B cell (primary cell): Measurements from ENCODE around the gene DENND1A. TPM values are rescaled to one million over a fixed set of nuclear protein-coding genes. Genes with fewer than 3 reads are reported as not detected.

Experiments used
- ATAC-seq: fragments of 200-7000 bp; cut with Tn5 transposase; one replicate; pipeline ENCODE4 v1.10.0; 2021; ENCODE audit warnings: low read depth, mild to moderate bottlenecking, moderate number of reproducible peaks, moderate library complexity
- CTCF ChIA-PET: fragments of 350-600 bp; sonication (Branson Sonifier 250); formaldehyde crosslinking; loops from one replicate; lab custom pipeline; 2021; ENCODE audit warnings: antibody characterized with exemption, inconsistent platforms; lab: Charles Lee
- POLR2A ChIA-PET: fragments of 350-600 bp; sonication (Branson Sonifier 250); formaldehyde crosslinking; loops from one replicate; lab custom pipeline; 2021; ENCODE audit warnings: antibody characterized with exemption; lab: Charles Lee
- DNase-seq: peaks from one replicate; pipeline ENCODE4 v3.0.0; 2013
- H2AFZ ChIP-seq: 2 replicates; pipeline ENCODE4 v1.6.1; 2012; ENCODE audit warnings: mild to moderate bottlenecking, low read depth, low read length; ENCODE audit not compliant: insufficient read depth, poor library complexity, severe bottlenecking
- H3K27ac ChIP-seq, 2 donors: 1 replicate in 1 of 2; 2 replicates in 1 of 2; pipeline ENCODE4 v1.5.1; 2012 to 2013; ENCODE audit warnings: low read length in 2 of 2, mild to moderate bottlenecking in 2 of 2, moderate library complexity in 1 of 2
- H3K27me3 ChIP-seq, 4 experiments: fragments of 200-600 bp in 1 of 4; sonication (generic) in 1 of 4; replicated peaks in 1 of 4; 1 replicate in 2 of 4; 2 replicates in 2 of 4; pipeline versions ENCODE4 v1.6.1 to v1.7.0; 2013 to 2016; ENCODE audit warnings: low read length in 3 of 4, mild to moderate bottlenecking in 2 of 4, mixed read lengths in 1 of 4, moderate library complexity in 1 of 4; ENCODE audit not compliant: insufficient read depth in 4 of 4, control insufficient read depth in 3 of 4; ENCODE audit errors: control extremely low read depth in 1 of 4
- H3K36me3 ChIP-seq, 2 experiments: replicated peaks in 1 of 2; 1 replicate in 1 of 2; 2 replicates in 1 of 2; pipeline versions ENCODE4 v1.6.1 to v1.7.1; 2013; ENCODE audit warnings: low read length in 1 of 2; ENCODE audit not compliant: insufficient read depth in 2 of 2, control insufficient read depth in 1 of 2; ENCODE audit errors: control extremely low read depth in 1 of 2, extremely low read depth in 1 of 2
- H3K4me1 ChIP-seq, 2 donors: fragments of 200-600 bp in 1 of 2; sonication (generic) in 1 of 2; 1 replicate in 1 of 2; 2 replicates in 1 of 2; pipeline versions ENCODE4 v1.5.1 to v1.6.1; 2013 to 2017; ENCODE audit warnings: low read length in 2 of 2; ENCODE audit not compliant: control insufficient read depth in 2 of 2, insufficient read depth in 2 of 2
- H3K4me2 ChIP-seq: replicated peaks from 2 replicates; pipeline ENCODE3; 2012; ENCODE audit warnings: mild to moderate bottlenecking, low read depth, low read length; ENCODE audit not compliant: poor library complexity, severe bottlenecking
- H3K4me3 ChIP-seq, 5 experiments: fragments of 200-600 bp in 1 of 5; sonication (generic) in 1 of 5; 1 replicate in 3 of 5; 2 replicates in 2 of 5; pipeline versions ENCODE4 v1.5.1 to v1.7.0; 2011 to 2016; ENCODE audit warnings: low read length in 4 of 5, mild to moderate bottlenecking in 4 of 5, low read depth in 2 of 5, control low read depth in 1 of 5, moderate library complexity in 1 of 5; ENCODE audit not compliant: insufficient read depth in 1 of 5; ENCODE audit errors: control extremely low read depth in 1 of 5, extremely low read depth in 1 of 5
- H3K79me2 ChIP-seq: fragments of 200-600 bp; sonication (generic); one replicate; pipeline ENCODE4 v1.6.0; 2016; ENCODE audit warnings: low read length; ENCODE audit not compliant: control insufficient read depth, insufficient read depth
- H3K9ac ChIP-seq: fragments of 200-600 bp; sonication (generic); 2 replicates; pipeline ENCODE4 v1.6.1; 2017; ENCODE audit warnings: mild to moderate bottlenecking, low read length, moderate library complexity
- H3K9me3 ChIP-seq, 3 donors: one replicate each; pipeline versions ENCODE4 v1.6.1 to v1.7.1; 2013; ENCODE audit warnings: low read length in 2 of 3; ENCODE audit not compliant: control insufficient read depth in 2 of 3, insufficient read depth in 1 of 3; ENCODE audit errors: control extremely low read depth in 1 of 3
- H4K20me1 ChIP-seq: 2 replicates; pipeline ENCODE4 v1.6.0; 2012; ENCODE audit warnings: mild to moderate bottlenecking, low read length; ENCODE audit not compliant: insufficient read depth, control insufficient read depth, poor library complexity, severe bottlenecking
- H3K27ac Mint-ChIP-seq: one replicate; pipeline ENCODE4 v1.8.0; 2021; ENCODE audit warnings: mixed read lengths
- H3K27me3 Mint-ChIP-seq: one replicate; pipeline ENCODE4 v1.8.0; 2021; ENCODE audit warnings: mixed read lengths
- H3K4me1 Mint-ChIP-seq: one replicate; pipeline ENCODE4 v1.8.0; 2021; ENCODE audit warnings: mixed read lengths
- H3K4me3 Mint-ChIP-seq: one replicate; pipeline ENCODE4 v1.8.0; 2021; ENCODE audit warnings: mixed read lengths
- H3K9me3 Mint-ChIP-seq: one replicate; pipeline ENCODE4 v1.8.0; 2022; ENCODE audit warnings: mixed read lengths; ENCODE audit not compliant: insufficient read depth
- EZH2 ChIP-seq: IDR thresholded peaks from 2 replicates; pipeline ENCODE4 v1.6.1; 2012; ENCODE audit warnings: borderline replicate concordance, low read depth, mild to moderate bottlenecking, moderate library complexity, low read length; ENCODE audit not compliant: insufficient read depth, poor library complexity, severe bottlenecking
- WGBS: methylation state at CpG from one replicate; pipeline ENCODE4 v1.1.5; 2013; ENCODE audit warnings: missing lambda C conversion rate; ENCODE audit not compliant: insufficient coverage; 5-methylcytosine and 5-hydroxymethylcytosine counted together
- intact Hi-C: fragments of 100-400 bp; cut with micrococcal nuclease; formaldehyde crosslinking; loops from one replicate; pipeline ENCODE4 v1.10.0; 2022
- polyA plus RNA-seq: library from polyadenylated mRNA; depleted of rRNA; stranded (reverse); fragments of >200 nt; gene quantifications from 2 replicates; pipeline ENCODE4 v1.2.3, GENCODE V29; 2012
- total RNA-seq, 2 donors: library from RNA; stranded (reverse); fragments of 120-200 nt in 1 of 2; gene quantifications; 1 replicate in 1 of 2; 2 replicates in 1 of 2; pipeline versions ENCODE4 v1.2.3 to v1.2.4, GENCODE V29; 2013 to 2022
- TF ChIP-seq, protein P1 (sequence below): fragments of 200-600 bp; IDR thresholded peaks from one replicate; pipeline ENCODE4 v1.8.0; 2022; ENCODE audit warnings: antibody characterized with exemption, mild to moderate bottlenecking

DENND1A gene
- total and polyA plus RNA-seq, 2 donors (not counting 1 experiment from before 2014, with no cell fraction given): 10.8 to 26.0 TPM

DNA sequence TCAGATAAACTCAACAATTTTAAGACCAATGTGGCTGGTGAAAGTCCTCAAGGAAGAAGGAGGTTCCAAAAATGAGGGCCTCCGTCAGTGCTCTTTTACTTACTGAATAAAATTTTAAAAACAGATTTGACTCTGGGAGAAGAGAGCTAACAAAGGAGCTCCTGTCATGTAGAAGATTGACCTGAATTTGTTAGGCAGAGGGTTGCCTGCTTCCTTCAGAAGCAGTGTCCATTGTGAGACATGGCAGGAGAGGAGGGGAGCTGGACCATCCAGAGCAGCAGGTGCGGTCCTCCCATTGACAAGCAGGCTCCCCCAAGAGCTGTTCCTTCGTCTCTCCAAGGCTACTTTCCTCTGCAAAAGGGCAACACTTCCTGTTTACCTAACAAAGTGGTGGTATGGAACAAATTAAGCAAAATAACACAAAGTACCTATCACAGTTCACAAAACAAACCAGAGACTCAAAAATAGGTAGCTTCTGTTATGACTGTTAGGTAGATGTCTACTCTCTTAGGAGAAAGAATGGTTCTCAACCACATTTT, 238.1 kb downstream of the DENND1A start:
- no CpG with 5 or more reads among the region's 3 CpGs for WGBS
- Mint-ChIP-seq H3K9me3 (no peaks in the 10 kb centered on the region), H3K4me1 (peaks cover 27% of the 10 kb centered on the region), H3K27me3 (no peaks in the 10 kb centered on the region), H3K27ac (no peak overlapping the region), H3K4me3 (no peak overlapping the region)
- intact Hi-C loops: no loop called here
- Histone ChIP-seq H3K4me2 (no peak overlapping the region), H3K4me1 (peaks cover 9 to 11% of the 10 kb centered on the region in 2 donors), H3K27me3 (no peaks in the 10 kb centered on the region), H3K4me3 (no peak overlapping the region), H3K27ac (no peak overlapping the region), H3K9ac (no peak overlapping the region), H4K20me1 (no peaks in the 10 kb centered on the region), H3K36me3 (no peaks in the 10 kb centered on the region), H2AFZ (no peak overlapping the region), H3K9me3 (no peaks in the 10 kb centered on the region), H3K79me2 (no peaks in the 10 kb centered on the region)
- ATAC-seq (no peak), DNase-seq (no peak)
- ChIA-PET POLR2A (no interaction called here), CTCF (interaction anchor here (0.9 kb wide), 1 partner anchor 9 kb away, joined by 3 read pairs; no protein-coding TSS in a partner anchor)
- TF ChIP-seq, protein P1, sequence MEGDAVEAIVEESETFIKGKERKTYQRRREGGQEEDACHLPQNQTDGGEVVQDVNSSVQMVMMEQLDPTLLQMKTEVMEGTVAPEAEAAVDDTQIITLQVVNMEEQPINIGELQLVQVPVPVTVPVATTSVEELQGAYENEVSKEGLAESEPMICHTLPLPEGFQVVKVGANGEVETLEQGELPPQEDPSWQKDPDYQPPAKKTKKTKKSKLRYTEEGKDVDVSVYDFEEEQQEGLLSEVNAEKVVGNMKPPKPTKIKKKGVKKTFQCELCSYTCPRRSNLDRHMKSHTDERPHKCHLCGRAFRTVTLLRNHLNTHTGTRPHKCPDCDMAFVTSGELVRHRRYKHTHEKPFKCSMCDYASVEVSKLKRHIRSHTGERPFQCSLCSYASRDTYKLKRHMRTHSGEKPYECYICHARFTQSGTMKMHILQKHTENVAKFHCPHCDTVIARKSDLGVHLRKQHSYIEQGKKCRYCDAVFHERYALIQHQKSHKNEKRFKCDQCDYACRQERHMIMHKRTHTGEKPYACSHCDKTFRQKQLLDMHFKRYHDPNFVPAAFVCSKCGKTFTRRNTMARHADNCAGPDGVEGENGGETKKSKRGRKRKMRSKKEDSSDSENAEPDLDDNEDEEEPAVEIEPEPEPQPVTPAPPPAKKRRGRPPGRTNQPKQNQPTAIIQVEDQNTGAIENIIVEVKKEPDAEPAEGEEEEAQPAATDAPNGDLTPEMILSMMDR: no peak
- no peak for TF ChIP-seq EZH2

DNA sequence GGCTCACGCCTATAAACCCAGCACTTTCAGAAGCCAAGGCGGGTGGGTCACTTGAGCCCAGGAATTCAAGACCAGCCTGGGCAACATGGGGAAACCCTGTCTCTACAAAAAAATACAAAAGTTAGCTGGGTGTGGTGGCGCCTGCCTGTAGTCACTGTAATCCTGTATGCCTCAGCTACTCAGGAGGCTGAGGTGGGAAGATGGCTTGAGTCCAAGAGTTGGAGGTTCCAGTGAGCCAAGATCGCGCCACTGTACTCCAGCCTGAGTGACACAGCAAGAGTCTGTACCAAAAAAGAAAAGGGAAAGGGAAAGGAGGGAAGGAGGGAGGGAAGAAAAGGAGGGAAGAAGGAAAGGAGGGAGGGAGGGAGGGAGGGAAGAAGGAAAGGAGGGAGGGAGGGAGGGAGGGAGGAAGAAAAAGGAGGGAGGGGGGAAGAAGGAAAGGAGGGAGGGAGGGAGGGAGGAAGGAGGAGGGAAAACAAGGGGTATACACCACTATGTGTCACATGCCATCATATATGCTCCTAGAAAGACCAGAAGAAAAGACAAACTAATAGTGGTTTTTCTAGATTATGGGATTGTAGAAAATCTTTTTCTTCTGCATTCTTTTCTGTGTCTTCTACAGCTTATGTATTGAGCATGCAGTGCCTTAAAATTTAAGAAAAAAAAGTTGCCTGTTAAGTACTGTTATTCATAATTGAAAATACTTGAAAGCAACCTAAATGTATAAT, 240.1 kb downstream of the DENND1A start:
- ChIA-PET POLR2A (no interaction called here), CTCF (no interaction called here)
- no peaks in the 10 kb centered on the region for H3K9me3 ChIP-seq
- no peak overlapping the region for H3K4me3 ChIP-seq
- peaks cover 14 to 16% of the 10 kb centered on the region in 2 donors for H3K4me1 ChIP-seq
- ATAC-seq (no peak), DNase-seq (no peak)
- Mint-ChIP-seq H3K4me3 (no peak overlapping the region), H3K9me3 (no peaks in the 10 kb centered on the region), H3K27ac (no peak overlapping the region), H3K4me1 (peaks cover 27% of the 10 kb centered on the region), H3K27me3 (no peaks in the 10 kb centered on the region)
- TF ChIP-seq EZH2: no peak
- TF ChIP-seq, protein P1: no peak
- intact Hi-C loops: no loop called here
- H3K4me2 ChIP-seq: no peak overlapping the region
- H4K20me1 ChIP-seq: no peaks in the 10 kb centered on the region
- H3K79me2 ChIP-seq: no peaks in the 10 kb centered on the region
- H3K27me3 ChIP-seq: no peaks in the 10 kb centered on the region
- 100% methylated on average over 1 of the region's 5 CpGs for WGBS
- no peak overlapping the region for H3K9ac ChIP-seq
- no peak overlapping the region for H3K27ac ChIP-seq
- H2AFZ ChIP-seq: no peak overlapping the region
- H3K36me3 ChIP-seq: no peaks in the 10 kb centered on the region
